Ishikawa (cell line): Measurements from ENCODE around the gene EPS8.

ENCODE experiments used
- CEBPB ChIP-seq: IDR thresholded peaks from 2 replicates; pipeline ENCODE4 v1.6.1; 2012
- CREB1 ChIP-seq: IDR thresholded peaks from 2 replicates; pipeline ENCODE4 v1.6.1; 2012; ENCODE audit warnings: low read depth
- EGR1 ChIP-seq: IDR thresholded peaks from 2 replicates; pipeline ENCODE4 v1.6.1; 2012
- EP300 ChIP-seq: IDR thresholded peaks from 2 replicates; pipeline ENCODE4 v1.6.1; 2012; ENCODE audit warnings: borderline replicate concordance
- FOXM1 ChIP-seq: IDR thresholded peaks from 2 replicates; pipeline ENCODE4 v1.6.1; 2012; ENCODE audit warnings: low read depth, borderline replicate concordance
- NFIC ChIP-seq: IDR thresholded peaks from 2 replicates; pipeline ENCODE4 v1.6.1; 2012
- RAD21 ChIP-seq: IDR thresholded peaks from 2 replicates; pipeline ENCODE4 v1.6.1; 2012; ENCODE audit warnings: low read depth
- TAF1 ChIP-seq: IDR thresholded peaks from 2 replicates; pipeline ENCODE4 v1.6.1; 2012; ENCODE audit warnings: low read depth, mild to moderate bottlenecking
- TCF12 ChIP-seq: IDR thresholded peaks from 2 replicates; pipeline ENCODE4 v1.6.1; 2012; ENCODE audit warnings: low read depth
- TEAD4 ChIP-seq: IDR thresholded peaks from 2 replicates; pipeline ENCODE4 v1.6.1; 2012
- YY1 ChIP-seq: IDR thresholded peaks from 2 replicates; pipeline ENCODE4 v1.6.1; 2012; ENCODE audit warnings: low read depth
- ZBTB7A ChIP-seq: IDR thresholded peaks from 2 replicates; pipeline ENCODE4 v1.6.1; 2012; ENCODE audit warnings: low read depth
- TF ChIP-seq, protein P1 (sequence below): IDR thresholded peaks from 2 replicates; pipeline ENCODE4 v1.6.1; 2012
- TF ChIP-seq, protein P2 (sequence below): IDR thresholded peaks from 2 replicates; pipeline ENCODE4 v1.6.1; 2012; ENCODE audit warnings: low read depth, mild to moderate bottlenecking
- TF ChIP-seq, protein P3 (sequence below): IDR thresholded peaks from 2 replicates; pipeline ENCODE4 v1.6.1; 2012

Gene EPS8

DNA sequence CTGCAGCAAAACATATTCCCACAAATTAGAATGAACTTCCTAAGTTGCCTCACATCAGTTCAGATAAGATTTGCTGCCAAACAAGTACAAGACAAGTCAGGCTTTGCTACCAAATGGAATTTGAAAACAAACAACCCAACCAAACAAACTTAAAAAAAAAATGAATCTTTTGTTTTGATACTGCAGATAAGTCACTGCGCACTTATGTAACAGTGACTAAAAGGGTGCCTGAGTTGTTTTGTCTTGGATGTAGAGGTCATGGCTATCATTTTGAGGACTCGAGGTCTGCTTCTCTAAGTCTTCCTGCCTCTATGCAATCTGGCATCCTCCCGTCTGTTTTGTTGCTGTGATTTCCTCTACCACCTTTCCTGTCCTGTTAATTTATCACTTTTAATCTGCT, 11.1 kb upstream of the EPS8 start:
- TF ChIP-seq TEAD4: no peak

DNA sequence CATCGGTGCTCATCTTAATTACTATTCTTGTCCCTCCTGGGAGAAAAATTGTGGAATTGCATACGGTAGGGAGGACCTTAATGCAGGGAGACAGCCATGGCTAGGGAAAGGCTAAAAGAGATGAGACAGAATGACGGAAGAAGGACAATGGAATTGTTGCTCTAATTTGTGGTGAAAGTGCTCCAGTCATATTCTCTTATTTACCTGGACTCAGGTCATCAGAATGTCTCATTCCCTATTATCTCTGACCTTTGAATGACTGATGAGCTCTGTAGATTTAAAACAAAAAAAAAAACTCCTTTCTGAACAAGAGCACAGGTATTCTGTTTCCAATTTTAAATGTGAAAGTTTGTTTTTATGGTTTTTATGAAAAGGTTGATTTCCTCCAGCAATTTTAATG, 8.6 kb upstream of the EPS8 start:
- TF ChIP-seq FOXM1 (no peak), TAF1 (no peak), TCF12 (no peak), CREB1 (no peak)

DNA sequence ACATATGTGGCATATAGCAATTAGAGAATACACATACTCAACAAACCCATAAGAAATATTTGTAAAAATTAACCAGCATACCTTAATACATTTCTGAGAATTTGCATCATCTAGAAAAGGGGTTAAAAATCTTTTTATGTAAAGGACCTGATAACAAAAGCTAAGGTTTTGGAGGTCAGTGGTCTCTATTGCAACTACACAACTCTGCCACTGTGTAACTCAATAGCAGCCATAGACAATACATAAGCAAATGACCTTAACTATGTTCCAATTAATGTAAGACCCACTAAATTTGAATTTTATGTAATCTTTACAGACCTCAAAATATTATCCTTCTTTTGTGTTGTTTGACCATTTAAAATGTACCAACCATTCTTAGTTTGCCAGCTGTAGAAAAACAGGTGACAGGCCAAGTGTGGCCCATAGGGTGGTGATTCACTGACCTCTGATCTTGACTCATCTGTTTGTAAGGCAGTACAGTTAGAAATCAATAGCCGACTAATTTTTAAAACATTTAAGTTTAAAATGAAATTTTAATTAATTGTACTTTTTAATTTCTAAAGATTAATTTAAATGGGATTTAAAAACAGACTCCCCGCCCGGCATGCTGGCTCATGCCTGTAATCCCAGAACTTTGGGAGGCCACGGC, 7.4 kb upstream of the EPS8 start:
- TF ChIP-seq, protein P1, sequence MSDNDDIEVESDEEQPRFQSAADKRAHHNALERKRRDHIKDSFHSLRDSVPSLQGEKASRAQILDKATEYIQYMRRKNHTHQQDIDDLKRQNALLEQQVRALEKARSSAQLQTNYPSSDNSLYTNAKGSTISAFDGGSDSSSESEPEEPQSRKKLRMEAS: no peak
- TF ChIP-seq YY1 (no peak), RAD21 (no peak), FOXM1 (no peak), EP300 (no peak), TEAD4 (no peak), NFIC (no peak), EGR1 (no peak)

DNA sequence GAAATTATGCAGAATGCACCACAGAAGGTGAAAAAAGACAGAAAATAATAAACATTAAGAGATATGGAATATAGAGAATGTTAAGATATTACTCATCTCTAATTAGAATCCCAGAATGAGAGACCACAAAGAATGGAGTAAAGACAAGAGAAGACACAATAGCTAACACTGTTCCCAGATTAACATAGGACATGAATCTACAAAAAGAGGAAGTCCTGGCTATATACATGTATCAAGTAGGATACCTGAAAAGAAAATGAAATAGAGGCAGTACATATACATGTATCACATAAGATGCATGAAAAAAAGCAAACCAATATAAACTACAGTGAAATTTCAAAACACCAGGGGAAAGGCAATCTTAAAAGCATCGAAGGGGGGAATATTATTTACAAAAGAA, 5.6 kb upstream of the EPS8 start:
- TF ChIP-seq, protein P2, sequence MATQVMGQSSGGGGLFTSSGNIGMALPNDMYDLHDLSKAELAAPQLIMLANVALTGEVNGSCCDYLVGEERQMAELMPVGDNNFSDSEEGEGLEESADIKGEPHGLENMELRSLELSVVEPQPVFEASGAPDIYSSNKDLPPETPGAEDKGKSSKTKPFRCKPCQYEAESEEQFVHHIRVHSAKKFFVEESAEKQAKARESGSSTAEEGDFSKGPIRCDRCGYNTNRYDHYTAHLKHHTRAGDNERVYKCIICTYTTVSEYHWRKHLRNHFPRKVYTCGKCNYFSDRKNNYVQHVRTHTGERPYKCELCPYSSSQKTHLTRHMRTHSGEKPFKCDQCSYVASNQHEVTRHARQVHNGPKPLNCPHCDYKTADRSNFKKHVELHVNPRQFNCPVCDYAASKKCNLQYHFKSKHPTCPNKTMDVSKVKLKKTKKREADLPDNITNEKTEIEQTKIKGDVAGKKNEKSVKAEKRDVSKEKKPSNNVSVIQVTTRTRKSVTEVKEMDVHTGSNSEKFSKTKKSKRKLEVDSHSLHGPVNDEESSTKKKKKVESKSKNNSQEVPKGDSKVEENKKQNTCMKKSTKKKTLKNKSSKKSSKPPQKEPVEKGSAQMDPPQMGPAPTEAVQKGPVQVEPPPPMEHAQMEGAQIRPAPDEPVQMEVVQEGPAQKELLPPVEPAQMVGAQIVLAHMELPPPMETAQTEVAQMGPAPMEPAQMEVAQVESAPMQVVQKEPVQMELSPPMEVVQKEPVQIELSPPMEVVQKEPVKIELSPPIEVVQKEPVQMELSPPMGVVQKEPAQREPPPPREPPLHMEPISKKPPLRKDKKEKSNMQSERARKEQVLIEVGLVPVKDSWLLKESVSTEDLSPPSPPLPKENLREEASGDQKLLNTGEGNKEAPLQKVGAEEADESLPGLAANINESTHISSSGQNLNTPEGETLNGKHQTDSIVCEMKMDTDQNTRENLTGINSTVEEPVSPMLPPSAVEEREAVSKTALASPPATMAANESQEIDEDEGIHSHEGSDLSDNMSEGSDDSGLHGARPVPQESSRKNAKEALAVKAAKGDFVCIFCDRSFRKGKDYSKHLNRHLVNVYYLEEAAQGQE: no peak
- no peak for TF ChIP-seq EGR1
- TF ChIP-seq CEBPB: no peak
- TF ChIP-seq EP300: no peak
- no peak for TF ChIP-seq FOXM1
- TF ChIP-seq, protein P1: no peak
- no peak for TF ChIP-seq RAD21
- no peak for TF ChIP-seq TEAD4
- TF ChIP-seq TAF1: no peak
- TF ChIP-seq, protein P3, sequence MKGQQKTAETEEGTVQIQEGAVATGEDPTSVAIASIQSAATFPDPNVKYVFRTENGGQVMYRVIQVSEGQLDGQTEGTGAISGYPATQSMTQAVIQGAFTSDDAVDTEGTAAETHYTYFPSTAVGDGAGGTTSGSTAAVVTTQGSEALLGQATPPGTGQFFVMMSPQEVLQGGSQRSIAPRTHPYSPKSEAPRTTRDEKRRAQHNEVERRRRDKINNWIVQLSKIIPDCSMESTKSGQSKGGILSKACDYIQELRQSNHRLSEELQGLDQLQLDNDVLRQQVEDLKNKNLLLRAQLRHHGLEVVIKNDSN: no peak
- TF ChIP-seq TCF12: no peak
- TF ChIP-seq NFIC: no peak
- no peak for TF ChIP-seq YY1
- no peak for TF ChIP-seq ZBTB7A
- no peak for TF ChIP-seq CREB1

DNA sequence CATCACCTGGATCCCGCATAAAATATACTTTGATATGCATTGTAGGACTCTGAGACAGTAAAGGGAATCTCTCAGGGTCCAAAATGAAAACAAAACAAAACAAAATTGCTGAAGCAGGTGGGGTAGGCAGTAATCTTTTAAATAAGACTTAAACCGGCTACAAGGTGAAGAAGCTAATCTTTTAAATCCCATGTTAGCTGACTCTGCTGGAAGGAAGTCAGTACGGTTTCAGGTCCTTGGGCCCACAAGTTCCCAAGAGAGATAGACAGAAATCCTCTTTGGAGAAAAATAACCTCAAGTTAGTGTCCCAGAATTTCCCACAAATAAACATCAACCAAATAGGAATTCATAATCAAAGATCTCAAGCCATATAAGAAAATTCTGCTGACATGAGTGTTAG, 5.0 kb upstream of the EPS8 start:
- TF ChIP-seq TAF1 (no peak), ZBTB7A (no peak), FOXM1 (no peak), RAD21 (no peak), CREB1 (no peak), TEAD4 (no peak), NFIC (no peak), TCF12 (no peak), EP300 (no peak), YY1 (no peak), EGR1 (no peak), CEBPB (no peak)
- TF ChIP-seq, protein P3: no peak
- TF ChIP-seq, protein P2: no peak
- TF ChIP-seq, protein P1: no peak
